H1 (cell line): ENCODE results near the gene SETD9. TPM values are rescaled to one million over a fixed set of nuclear protein-coding genes. Genes with fewer than 3 reads are reported as not detected.

ENCODE experiments used
- CTCF ChIA-PET: fragments of 300-600 bp; sonication (Branson Sonifier 250); formaldehyde crosslinking; loops from one replicate; lab custom pipeline; 2021; ENCODE audit not compliant: partially characterized antibody; lab: Charles Lee
- POLR2A ChIA-PET: fragments of 300-600 bp; sonication (Branson Sonifier 250); formaldehyde crosslinking; loops from one replicate; lab custom pipeline; 2021; ENCODE audit warnings: inconsistent platforms; ENCODE audit not compliant: partially characterized antibody; lab: Charles Lee
- DNase-seq, 2 experiments: peaks; one replicate each; pipeline versions ENCODE4 v3.0.0 to v3.0.0-alpha.2; 2010 to 2022; ENCODE audit warnings: low spot score in 2 of 2, low read depth in 1 of 2, mixed read lengths in 1 of 2
- FAIRE-seq: peaks from 2 replicates; lab custom pipeline; 2011; peaks lifted over from hg19 to GRCh38; lab: Jason Lieb, UNC
- H2AFZ ChIP-seq: 2 replicates; pipeline ENCODE4 v1.8.1; 2012; ENCODE audit warnings: low read length, inconsistent platforms
- H2AK5ac ChIP-seq: 2 replicates; pipeline ENCODE4 v1.6.1; 2013; ENCODE audit warnings: low read depth, low read length
- H2BK120ac ChIP-seq: replicated peaks from 2 replicates; pipeline ENCODE3; 2013; ENCODE audit warnings: low read depth, low read length, inconsistent platforms
- H2BK12ac ChIP-seq: 2 replicates; pipeline ENCODE4 v1.6.1; 2013; ENCODE audit warnings: low read depth, low read length
- H2BK15ac ChIP-seq: 2 replicates; pipeline ENCODE4 v1.6.1; 2013; ENCODE audit warnings: low read length
- H2BK20ac ChIP-seq: 2 replicates; pipeline ENCODE4 v1.6.1; 2013; ENCODE audit warnings: low read length
- H2BK5ac ChIP-seq: 2 replicates; pipeline ENCODE4 v1.6.1; 2013; ENCODE audit warnings: low read depth, low read length
- H3K14ac ChIP-seq: 2 replicates; pipeline ENCODE4 v1.6.1; 2013; ENCODE audit warnings: inconsistent platforms; ENCODE audit not compliant: insufficient read length
- H3K18ac ChIP-seq: 2 replicates; pipeline ENCODE4 v1.6.1; 2013; ENCODE audit warnings: low read length; ENCODE audit errors: extremely low read depth
- H3K23ac ChIP-seq: 2 replicates; pipeline ENCODE4 v1.6.1; 2013; ENCODE audit warnings: inconsistent platforms; ENCODE audit not compliant: insufficient read length
- H3K23me2 ChIP-seq: 2 replicates; pipeline ENCODE4 v1.6.1; 2013; ENCODE audit warnings: low read depth, low read length
- H3K27ac ChIP-seq: 2 replicates; pipeline ENCODE4 v1.6.1; 2011; ENCODE audit warnings: low read depth, low read length, inconsistent platforms
- H3K27me3 ChIP-seq, 4 experiments: replicated peaks in 1 of 4; 1 replicate in 1 of 4; 2 replicates in 3 of 4; pipeline versions ENCODE4 v1.6.1 to v1.8.1; 2011 to 2013; ENCODE audit warnings: low read length in 3 of 4, mild to moderate bottlenecking in 3 of 4, inconsistent platforms in 2 of 4, mixed read lengths in 2 of 4, moderate library complexity in 1 of 4; ENCODE audit not compliant: control insufficient read depth in 3 of 4, insufficient read depth in 3 of 4; ENCODE audit errors: extremely low read depth in 1 of 4
- H3K36me3 ChIP-seq, 4 experiments: 2 replicates each; pipeline versions ENCODE4 v1.6.1 to v1.8.1; 2011 to 2013; ENCODE audit warnings: mild to moderate bottlenecking in 4 of 4, low read length in 3 of 4, moderate library complexity in 2 of 4, control low read depth in 1 of 4, inconsistent platforms in 1 of 4; ENCODE audit not compliant: insufficient read depth in 4 of 4, control insufficient read depth in 2 of 4
- H3K4ac ChIP-seq: replicated peaks from 2 replicates; pipeline ENCODE3; 2013; ENCODE audit warnings: low read length, low read depth, mixed read lengths, inconsistent platforms; ENCODE audit not compliant: insufficient read length
- H3K4me1 ChIP-seq, 4 experiments: replicated peaks in 1 of 4; 1 replicate in 1 of 4; 2 replicates in 3 of 4; pipeline versions ENCODE4 v1.6.1 to v1.8.1; 2011 to 2013; ENCODE audit warnings: low read length in 3 of 4, inconsistent platforms in 2 of 4, mixed read lengths in 1 of 4; ENCODE audit not compliant: insufficient read depth in 4 of 4, control insufficient read depth in 3 of 4
- H3K4me2 ChIP-seq, 2 experiments: 2 replicates each; pipeline versions ENCODE4 v1.6.1 to v1.8.1; 2011 to 2013; ENCODE audit warnings: low read depth in 2 of 2, low read length in 2 of 2, control low read depth in 1 of 2, inconsistent platforms in 1 of 2, mild to moderate bottlenecking in 1 of 2; ENCODE audit not compliant: insufficient read depth in 1 of 2
- H3K4me3 ChIP-seq, 4 experiments: fragments of 200-600, 300-600 bp in 1 of 4; sonication (generic), shearing (Covaris generic), sonication (Bioruptor Twin) in 1 of 4; 2 replicates each; pipeline versions ENCODE4 v1.5.1 to v1.8.1; 2011 to 2016; ENCODE audit warnings: low read length in 4 of 4, low read depth in 3 of 4, control low read depth in 2 of 4, inconsistent platforms in 2 of 4, mild to moderate bottlenecking in 2 of 4, mixed read lengths in 1 of 4, moderate library complexity in 1 of 4; ENCODE audit not compliant: insufficient read depth in 2 of 4; ENCODE audit errors: extremely low read depth in 1 of 4
- H3K56ac ChIP-seq: replicated peaks from 2 replicates; pipeline ENCODE3; 2013; ENCODE audit warnings: low read depth, mild to moderate bottlenecking, mixed read lengths, low read length, inconsistent platforms; ENCODE audit not compliant: insufficient read length
- H3K79me1 ChIP-seq: 2 replicates; pipeline ENCODE4 v1.6.1; 2013; ENCODE audit warnings: low read depth, low read length, control low read depth
- H3K79me2 ChIP-seq, 2 experiments: 2 replicates each; pipeline versions ENCODE4 v1.6.1 to v1.8.1; 2012 to 2013; ENCODE audit warnings: low read length in 2 of 2, mild to moderate bottlenecking in 2 of 2, inconsistent platforms in 1 of 2; ENCODE audit not compliant: insufficient read depth in 2 of 2, control insufficient read depth in 1 of 2
- H3K9ac ChIP-seq, 4 experiments: replicated peaks in 1 of 4; 1 replicate in 1 of 4; 2 replicates in 3 of 4; pipeline versions ENCODE4 v1.6.1 to v1.8.1; 2011 to 2013; ENCODE audit warnings: low read depth in 3 of 4, low read length in 3 of 4, control low read depth in 2 of 4, mild to moderate bottlenecking in 2 of 4, moderate library complexity in 2 of 4, inconsistent platforms in 1 of 4; ENCODE audit errors: extremely low read depth in 1 of 4
- H3K9me3 ChIP-seq, 2 experiments: 2 replicates each; pipeline versions ENCODE4 v1.6.1 to v1.8.1; 2012 to 2013; ENCODE audit warnings: mild to moderate bottlenecking in 2 of 2, moderate library complexity in 2 of 2, control low read depth in 1 of 2, inconsistent platforms in 1 of 2, low read depth in 1 of 2, low read length in 1 of 2, mixed read lengths in 1 of 2; ENCODE audit not compliant: insufficient read depth in 2 of 2
- H4K20me1 ChIP-seq, 2 experiments: replicated peaks in 1 of 2; 2 replicates each; pipeline versions ENCODE3 to v1.8.1; 2011 to 2013; ENCODE audit warnings: inconsistent platforms in 2 of 2, low read length in 2 of 2, mild to moderate bottlenecking in 1 of 2; ENCODE audit not compliant: insufficient read depth in 2 of 2, control insufficient read depth in 1 of 2
- H4K5ac ChIP-seq: 2 replicates; pipeline ENCODE4 v1.6.1; 2013; ENCODE audit warnings: low read length, low read depth, mixed read lengths, inconsistent platforms; ENCODE audit not compliant: insufficient read length
- H4K8ac ChIP-seq: 2 replicates; pipeline ENCODE4 v1.8.0; 2013; ENCODE audit warnings: mild to moderate bottlenecking, moderate library complexity, low read length, inconsistent platforms; ENCODE audit not compliant: insufficient read depth; ENCODE audit errors: extremely low read depth
- H4K91ac ChIP-seq: replicated peaks from 2 replicates; pipeline ENCODE3; 2013; ENCODE audit warnings: low read length, mixed read lengths, inconsistent platforms; ENCODE audit not compliant: insufficient read length
- ASH2L ChIP-seq: fragments of 200-600, 300-600 bp; sonication (generic); IDR thresholded peaks from one replicate; pipeline ENCODE4 v1.7.1; 2017; ENCODE audit warnings: low read length
- CTBP2 ChIP-seq: IDR thresholded peaks from 2 replicates; pipeline ENCODE4 v1.7.0; 2011; ENCODE audit warnings: borderline replicate concordance, mild to moderate bottlenecking, moderate library complexity, mixed read lengths, low read length; ENCODE audit not compliant: insufficient read depth, insufficient read length
- EZH2 ChIP-seq: fragments of 200-600 bp; sonication (generic); IDR thresholded peaks from 2 replicates; pipeline ENCODE4 v1.7.1; 2012; ENCODE audit warnings: low read depth, mild to moderate bottlenecking, moderate library complexity, low read length, inconsistent platforms; ENCODE audit not compliant: severe bottlenecking
- GABPA ChIP-seq: IDR thresholded peaks from 2 replicates; pipeline ENCODE4 v1.6.1; 2011; ENCODE audit warnings: mild to moderate bottlenecking, low read length, moderate library complexity, borderline replicate concordance; ENCODE audit not compliant: insufficient read depth
- JUND ChIP-seq: IDR thresholded peaks from 2 replicates; pipeline ENCODE4 v1.6.1; 2011; ENCODE audit warnings: mild to moderate bottlenecking, improper control_type of control experiment, low read length
- KDM5A ChIP-seq: fragments of 200-600 bp; IDR thresholded peaks from 2 replicates; pipeline ENCODE4 v1.7.1; 2012; ENCODE audit warnings: mild to moderate bottlenecking, low read length, inconsistent platforms, mixed read lengths
- SAP30 ChIP-seq: fragments of 300-600 bp; sonication (generic); IDR thresholded peaks from 2 replicates; pipeline ENCODE4 v1.7.1; 2012; ENCODE audit warnings: low read length, moderate library complexity, mild to moderate bottlenecking, inconsistent platforms; ENCODE audit not compliant: insufficient read depth, insufficient replicate concordance
- SIN3A ChIP-seq, 2 experiments: IDR thresholded peaks in 1 of 2; conservative IDR thresholded peaks in 1 of 2; 2 replicates each; pipeline ENCODE4 v1.6.1; 2011 to 2012; ENCODE audit warnings: low read length in 2 of 2, improper control_type of control experiment in 1 of 2, low read depth in 1 of 2, mild to moderate bottlenecking in 1 of 2
- TCF12 ChIP-seq: IDR thresholded peaks from 2 replicates; pipeline ENCODE4 v1.6.1; 2011; ENCODE audit warnings: low read depth, mild to moderate bottlenecking, low read length
- ZNF274 ChIP-seq: IDR thresholded peaks from 2 replicates; pipeline ENCODE4 v1.7.0; 2012; ENCODE audit warnings: low read length, borderline replicate concordance; ENCODE audit errors: extremely low read depth
- WGBS, 2 experiments: shearing (Covaris generic) in 1 of 2; methylation state at CpG; one replicate each; pipeline versions ENCODE4 v1.1.6 to v1.1.7; 2013 to 2015; ENCODE audit warnings: low lambda C conversion rate in 2 of 2, mixed read lengths in 2 of 2, inconsistent platforms in 1 of 2, low coverage in 1 of 2, missing lambda C conversion rate in 1 of 2; ENCODE audit not compliant: insufficient replicate concordance in 2 of 2, insufficient coverage in 1 of 2, insufficient read length in 1 of 2; ENCODE audit errors: extremely low coverage in 1 of 2, missing lambda C conversion rate in 1 of 2; 5-methylcytosine and 5-hydroxymethylcytosine counted together
- polyA plus RNA-seq, 7 experiments: library from polyadenylated mRNA; depleted of rRNA in 3 of 7; stranded (reverse) in 5 of 7; unstranded in 2 of 7; fragments of >200 nt in 5 of 7; fragments of 200-250 nt in 2 of 7; gene quantifications; 1 replicate in 5 of 7; 2 replicates in 1 of 7; 4 replicates in 1 of 7; pipeline versions ENCODE4 v1.2.1 to v1.2.3, GENCODE V29; 2011 to 2013; ENCODE audit warnings: missing spikeins in 2 of 7, mixed read lengths in 2 of 7
- total RNA-seq: library from RNA; stranded (reverse); fragmentation: NEBNext Ultra II Directional; extraction: Animal tissue kit (Norgen Biotek cat#: 25700); gene quantifications from 2 replicates; pipeline ENCODE4 v1.2.1, GENCODE V29; 2021
- TF ChIP-seq, protein P1 (sequence below): IDR thresholded peaks from 2 replicates; pipeline ENCODE4 v1.6.1; 2012; ENCODE audit warnings: inconsistent platforms

The SETD9 gene
- total and polyA plus RNA-seq, 2 of the 8 experiments (the other 6 are each of a cell fraction or from before 2014, with no cell fraction given) = 4.5 to 11.9 TPM

- H3K4me3 ChIP-seq = no peak overlapping the region
- no peak overlapping the region for H3K23ac ChIP-seq
- H3K36me3 ChIP-seq = no peaks in the 10 kb centered on the region
- H3K14ac ChIP-seq = no peak overlapping the region
- no peak overlapping the region for H3K27ac ChIP-seq
- H3K79me1 ChIP-seq = no peaks in the 10 kb centered on the region
- no peak overlapping the region for H2BK5ac ChIP-seq
- H2AFZ ChIP-seq = no peak overlapping the region
- no peaks in the 10 kb centered on the region for H3K9me3 ChIP-seq
- H3K4ac ChIP-seq = no peak overlapping the region
- no peaks in the 10 kb centered on the region for H4K20me1 ChIP-seq
- H2BK20ac ChIP-seq = no peak overlapping the region
- H3K79me2 ChIP-seq = no peaks in the 10 kb centered on the region
- H3K27me3 ChIP-seq = no peaks in the 10 kb centered on the region
- H4K91ac ChIP-seq = no peak overlapping the region
- POLR2A ChIA-PET = interaction anchor here (1.2 kb wide), 1 partner anchor 14 kb away, joined by 3 read pairs; no protein-coding TSS in a partner anchor
- DNase-seq (no peak), FAIRE-seq (no peak)
- H2AK5ac ChIP-seq = no peak overlapping the region
- CTCF ChIA-PET = interaction anchor here (1.4 kb wide), 1 partner anchor 34 kb away, joined by 3 read pairs; no protein-coding TSS in a partner anchor
- no peak overlapping the region for H3K56ac ChIP-seq
- H3K18ac ChIP-seq = no peak overlapping the region
- no peak overlapping the region for H2BK12ac ChIP-seq
- no peak overlapping the region for H4K8ac ChIP-seq
- no peak overlapping the region for H4K5ac ChIP-seq
- H2BK15ac ChIP-seq = no peak overlapping the region
- H3K4me2 ChIP-seq = no peak overlapping the region
- no peak overlapping the region for H3K9ac ChIP-seq
- H2BK120ac ChIP-seq = no peak overlapping the region
- whole genome bisulfite sequencing, 2 experiments = 83% methylated on average over 2 of the region's 2 CpGs; no CpG with 5 or more reads in 1 of the 2 experiments
- no peaks in the 10 kb centered on the region for H3K4me1 ChIP-seq
- no peaks in the 10 kb centered on the region for H3K23me2 ChIP-seq
- no peak for TF ChIP-seq ZNF274
- TF ChIP-seq SIN3A (conservative IDR thresholded peaks at IDR 0.05 in 1 of 2, IDR thresholded peaks at IDR 0.05 in 1 of 2; ENCODE audit: low read depth in 1 of 2, low read length in 2 of 2) = no peak
- TF ChIP-seq JUND = no peak
- no peak for TF ChIP-seq ASH2L
- TF ChIP-seq, protein P1, sequence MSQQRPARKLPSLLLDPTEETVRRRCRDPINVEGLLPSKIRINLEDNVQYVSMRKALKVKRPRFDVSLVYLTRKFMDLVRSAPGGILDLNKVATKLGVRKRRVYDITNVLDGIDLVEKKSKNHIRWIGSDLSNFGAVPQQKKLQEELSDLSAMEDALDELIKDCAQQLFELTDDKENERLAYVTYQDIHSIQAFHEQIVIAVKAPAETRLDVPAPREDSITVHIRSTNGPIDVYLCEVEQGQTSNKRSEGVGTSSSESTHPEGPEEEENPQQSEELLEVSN = no peak
- TF ChIP-seq GABPA = no peak
- TF ChIP-seq CTBP2 = no peak
- no peak for TF ChIP-seq EZH2
- TF ChIP-seq SAP30 = no peak
- no peak for TF ChIP-seq KDM5A
- TF ChIP-seq TCF12 = no peak
Measured at GRCh38 chr5:56964173-56964572, 54.8 kb downstream of the SETD9 start.
